Measurements from ENCODE around the gene TNRC6B. TPM values are rescaled to one million over a fixed set of nuclear protein-coding genes. Genes with fewer than 3 reads are reported as not detected.

The TNRC6B gene
- polyA plus RNA-seq, 1 donor (not counting 4 experiments of a cell fraction or from before 2014, with no cell fraction given) = 5.6 TPM

DNA sequence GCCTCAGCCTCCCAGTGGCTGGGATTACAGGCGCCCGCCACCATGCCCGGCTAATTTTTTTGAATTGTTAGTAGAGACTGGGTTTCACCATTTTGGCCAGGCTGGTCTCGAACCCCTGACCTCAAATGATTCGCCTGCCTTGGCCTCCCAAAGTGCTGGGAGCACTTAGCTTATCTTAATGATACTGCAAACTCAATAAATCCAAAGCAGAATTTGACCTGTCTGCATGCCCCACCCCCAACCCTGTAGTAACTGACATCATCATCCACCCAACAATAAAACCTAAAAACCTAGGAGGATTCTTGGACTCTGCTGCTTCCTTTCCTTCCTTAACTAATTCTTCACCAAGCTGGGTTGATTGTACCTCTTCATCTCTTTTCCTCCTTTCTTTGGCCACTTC lies 162.3 kb downstream of the TNRC6B start:
- no peaks in the 10 kb centered on the region for H3K27me3 ChIP-seq (ENCODE audit: control insufficient read depth, extremely low read depth, insufficient read depth, low read length)
- H3K4me2 ChIP-seq (ENCODE audit: control insufficient read depth, extremely low read depth, insufficient read depth, low read depth, low read length) = no peak overlapping the region
- H3K27ac ChIP-seq (ENCODE audit: control insufficient read depth, insufficient read depth, low read length) = no peak overlapping the region
- H4K20me1 ChIP-seq (ENCODE audit: control insufficient read depth, extremely low read depth, insufficient read depth, low read length) = no peaks in the 10 kb centered on the region
- DNase-seq (ENCODE audit: low read depth, low spot score) = no peak
- H3K9me3 ChIP-seq (ENCODE audit: control insufficient read depth, low read depth, low read length) = no peaks in the 10 kb centered on the region
- FAIRE-seq = no peak
- H2AFZ ChIP-seq (ENCODE audit: control insufficient read depth, low read length) = no peak overlapping the region
- H3K9me1 ChIP-seq (ENCODE audit: control insufficient read depth, extremely low read depth, insufficient read depth, low read length) = no peaks in the 10 kb centered on the region
- TF ChIP-seq, protein P1, sequence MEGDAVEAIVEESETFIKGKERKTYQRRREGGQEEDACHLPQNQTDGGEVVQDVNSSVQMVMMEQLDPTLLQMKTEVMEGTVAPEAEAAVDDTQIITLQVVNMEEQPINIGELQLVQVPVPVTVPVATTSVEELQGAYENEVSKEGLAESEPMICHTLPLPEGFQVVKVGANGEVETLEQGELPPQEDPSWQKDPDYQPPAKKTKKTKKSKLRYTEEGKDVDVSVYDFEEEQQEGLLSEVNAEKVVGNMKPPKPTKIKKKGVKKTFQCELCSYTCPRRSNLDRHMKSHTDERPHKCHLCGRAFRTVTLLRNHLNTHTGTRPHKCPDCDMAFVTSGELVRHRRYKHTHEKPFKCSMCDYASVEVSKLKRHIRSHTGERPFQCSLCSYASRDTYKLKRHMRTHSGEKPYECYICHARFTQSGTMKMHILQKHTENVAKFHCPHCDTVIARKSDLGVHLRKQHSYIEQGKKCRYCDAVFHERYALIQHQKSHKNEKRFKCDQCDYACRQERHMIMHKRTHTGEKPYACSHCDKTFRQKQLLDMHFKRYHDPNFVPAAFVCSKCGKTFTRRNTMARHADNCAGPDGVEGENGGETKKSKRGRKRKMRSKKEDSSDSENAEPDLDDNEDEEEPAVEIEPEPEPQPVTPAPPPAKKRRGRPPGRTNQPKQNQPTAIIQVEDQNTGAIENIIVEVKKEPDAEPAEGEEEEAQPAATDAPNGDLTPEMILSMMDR (optimal IDR thresholded peaks at IDR 0.05 in 1 of 3, IDR thresholded peaks at IDR 0.05 in 1 of 3, conservative IDR thresholded peaks at IDR 0.05 in 1 of 3; ENCODE audit: extremely low read depth in 1 of 3, insufficient read depth in 2 of 3, low read length in 3 of 3) = no peak
- no peak for TF ChIP-seq EZH2 (IDR thresholded peaks at IDR 0.05; ENCODE audit: low read length)
- peaks cover 0 to 2% of the 10 kb centered on the region in 2 experiments for H3K36me3 ChIP-seq (ENCODE audit: control insufficient read depth in 2 of 2, extremely low read depth in 1 of 2, insufficient read depth in 2 of 2, low read length in 2 of 2)
- H3K4me3 ChIP-seq (ENCODE audit: control insufficient read depth in 2 of 3, extremely low read depth in 1 of 3, insufficient read depth in 2 of 3, low read depth in 1 of 3, low read length in 3 of 3) = no peak overlapping the region
- no peaks in the 10 kb centered on the region for H3K4me1 ChIP-seq (ENCODE audit: control insufficient read depth, extremely low read depth, insufficient read depth, low read length)
- H3K9ac ChIP-seq (ENCODE audit: control insufficient read depth, extremely low read depth, insufficient read depth, low read length) = no peak overlapping the region
- dilution Hi-C loops (cut with MboI; ENCODE audit: extremely low pct_ligation_motif_present, low sequenced_read_pairs) = no loop called here
- H3K79me2 ChIP-seq (ENCODE audit: control insufficient read depth, insufficient read depth, low read length) = no peaks in the 10 kb centered on the region

- no peaks in the 10 kb centered on the region for H3K27me3 ChIP-seq (ENCODE audit: control insufficient read depth, extremely low read depth, insufficient read depth, low read length)
- H3K4me3 ChIP-seq (ENCODE audit: control insufficient read depth in 2 of 3, extremely low read depth in 1 of 3, insufficient read depth in 2 of 3, low read depth in 1 of 3, low read length in 3 of 3) = no peak overlapping the region
- no peak overlapping the region for H2AFZ ChIP-seq (ENCODE audit: control insufficient read depth, low read length)
- no peaks in the 10 kb centered on the region for H3K9me1 ChIP-seq (ENCODE audit: control insufficient read depth, extremely low read depth, insufficient read depth, low read length)
- H3K9ac ChIP-seq (ENCODE audit: control insufficient read depth, extremely low read depth, insufficient read depth, low read length) = no peak overlapping the region
- DNase-seq (ENCODE audit: low read depth, low spot score) (no peak), FAIRE-seq (no peak)
- H3K36me3 ChIP-seq (ENCODE audit: control insufficient read depth in 2 of 2, extremely low read depth in 1 of 2, insufficient read depth in 2 of 2, low read length in 2 of 2) = no peaks in the 10 kb centered on the region
- no peak overlapping the region for H3K27ac ChIP-seq (ENCODE audit: control insufficient read depth, insufficient read depth, low read length)
- H3K4me2 ChIP-seq (ENCODE audit: control insufficient read depth, extremely low read depth, insufficient read depth, low read depth, low read length) = no peak overlapping the region
- no peaks in the 10 kb centered on the region for H3K4me1 ChIP-seq (ENCODE audit: control insufficient read depth, extremely low read depth, insufficient read depth, low read length)
- no peaks in the 10 kb centered on the region for H3K9me3 ChIP-seq (ENCODE audit: control insufficient read depth, low read depth, low read length)
- H3K79me2 ChIP-seq (ENCODE audit: control insufficient read depth, insufficient read depth, low read length) = no peaks in the 10 kb centered on the region
- dilution Hi-C loops (cut with MboI; ENCODE audit: extremely low pct_ligation_motif_present, low sequenced_read_pairs) = no loop called here
- H4K20me1 ChIP-seq (ENCODE audit: control insufficient read depth, extremely low read depth, insufficient read depth, low read length) = no peaks in the 10 kb centered on the region
- TF ChIP-seq EZH2 (IDR thresholded peaks at IDR 0.05; ENCODE audit: low read length) = no peak
- TF ChIP-seq, protein P1 (optimal IDR thresholded peaks at IDR 0.05 in 1 of 3, IDR thresholded peaks at IDR 0.05 in 1 of 3, conservative IDR thresholded peaks at IDR 0.05 in 1 of 3; ENCODE audit: extremely low read depth in 1 of 3, insufficient read depth in 2 of 3, low read length in 3 of 3) = no peak
Observed at GRCh38 chr22:40341604-40342003, 163.9 kb downstream of the TNRC6B start.

Data from keratinocyte (primary cell).